Spinal cord (tissue), 10 donors: ENCODE measurements around the gene APEX2. TPM values are rescaled to one million over a fixed set of nuclear protein-coding genes. Genes with fewer than 3 reads are reported as not detected.
"Not testable (repeated sequence)": the region's sequence is repeated elsewhere in the genome, so short reads cannot be mapped to it uniquely, and the experiment has no call there.

Experiments
- DNase-seq, 6 donors: peaks; one replicate each; pipeline versions ENCODE4 v3.0.0 to v3.0.0-alpha.2; 2013 to 2015; ENCODE audit warnings: low spot score in 6 of 6, low read depth in 4 of 6
- H3K27ac ChIP-seq: one replicate; pipeline ENCODE4 v1.5.1; 2013; ENCODE audit warnings: low read depth, low read length, control low read depth
- H3K27me3 ChIP-seq: one replicate; pipeline ENCODE4 v1.6.1; 2013; ENCODE audit warnings: low read length; ENCODE audit not compliant: control insufficient read depth, insufficient read depth
- H3K36me3 ChIP-seq: one replicate; pipeline ENCODE4 v1.6.1; 2013; ENCODE audit warnings: low read length; ENCODE audit not compliant: control insufficient read depth, insufficient read depth
- H3K4me1 ChIP-seq: one replicate; pipeline ENCODE4 v1.6.1; 2013; ENCODE audit warnings: low read length; ENCODE audit not compliant: control insufficient read depth, insufficient read depth
- H3K4me3 ChIP-seq: one replicate; pipeline ENCODE4 v1.5.1; 2013; ENCODE audit warnings: low read depth, low read length, control low read depth
- H3K9me3 ChIP-seq: one replicate; pipeline ENCODE4 v1.6.1; 2013; ENCODE audit warnings: low read length; ENCODE audit not compliant: control insufficient read depth, insufficient read depth
- whole genome bisulfite sequencing: methylation state at CpG from one replicate; pipeline ENCODE4 v1.1.5; 2013; ENCODE audit warnings: missing lambda C conversion rate; ENCODE audit not compliant: insufficient coverage; 5-methylcytosine and 5-hydroxymethylcytosine counted together
- polyA plus RNA-seq, 2 donors: library from polyadenylated mRNA; unstranded; fragments of 120-200 nt; gene quantifications; one replicate each; pipeline ENCODE4 v1.2.1, GENCODE V29; 2013; ENCODE audit not compliant: insufficient read length in 2 of 2
- total RNA-seq, 2 donors: library from RNA; depleted of rRNA in 1 of 2; stranded (reverse); fragments of 120-200 nt in 1 of 2; fragments of >200 nt in 1 of 2; gene quantifications; one replicate each; pipeline versions ENCODE4 v1.2.3 to v1.2.4, GENCODE V29; 2013 to 2014
- donor health status: healthy.

APEX2 gene
- total and polyA plus RNA-seq, 4 donors, result 3.5 to 10.8 (median 6.8) TPM

DNA sequence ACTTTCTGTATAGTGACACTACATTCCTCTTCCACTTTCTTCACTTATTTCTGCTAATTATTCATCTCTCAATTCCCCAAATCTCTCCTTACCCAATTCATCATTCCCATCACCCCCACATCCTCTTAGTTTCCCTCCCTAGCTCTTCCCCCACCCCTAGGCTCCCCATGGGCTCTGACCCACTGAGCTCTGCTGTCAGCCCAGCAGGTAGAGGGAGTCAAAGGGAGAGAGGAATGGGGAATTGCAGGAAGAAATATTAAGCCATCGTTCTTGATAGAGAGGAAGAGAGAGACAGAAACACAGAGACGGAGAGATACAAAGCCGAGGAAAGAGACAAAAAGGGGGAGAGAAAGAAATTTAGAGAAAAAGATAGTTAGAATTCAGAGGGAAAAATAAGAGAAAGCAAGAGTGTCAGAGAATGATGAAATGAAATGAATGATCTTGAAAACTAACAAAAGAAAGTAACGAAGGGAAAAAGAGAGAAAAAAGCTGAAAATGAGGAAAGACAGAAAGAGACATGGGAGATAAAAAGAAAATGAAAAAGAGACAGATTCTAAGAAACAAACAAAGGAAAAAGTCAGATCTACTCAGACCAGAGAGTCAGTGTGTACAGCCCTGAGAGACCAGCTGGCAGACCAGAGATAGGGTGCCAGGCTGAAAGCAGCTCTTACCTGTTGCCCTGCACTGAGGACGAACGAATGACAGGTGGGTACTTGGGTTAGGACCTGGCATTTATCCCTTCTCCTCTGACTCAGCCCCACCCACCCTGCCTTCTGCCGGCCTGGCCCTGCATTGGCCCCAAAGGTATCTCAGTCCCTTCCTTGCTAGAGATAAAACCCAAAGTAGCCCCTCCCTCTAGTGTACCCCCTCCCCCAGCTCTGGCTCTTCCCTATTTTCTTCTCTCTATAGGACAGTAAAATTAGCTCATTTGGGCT lies 30.4 kb downstream of the APEX2 start, which contains the start of gene ALAS2:
ALAS2 (minus strand) TSS at position 707 of the 935 bp plus-strand sequence. CDS start 4,977 bp downstream, outside the sequence.
- no peaks in the 10 kb centered on the region for H3K9me3 ChIP-seq
- H3K27me3 ChIP-seq, result no peaks in the 10 kb centered on the region
- no peaks in the 10 kb centered on the region for H3K36me3 ChIP-seq
- H3K4me1 ChIP-seq, result no peaks in the 10 kb centered on the region
- WGBS, result 56% methylated on average over 5 of the region's 7 CpGs
- H3K4me3 ChIP-seq, result no peak within 1 kb of the TSS
- no peak for DNase-seq
- H3K27ac ChIP-seq, result no peak within 1 kb of the TSS

DNA sequence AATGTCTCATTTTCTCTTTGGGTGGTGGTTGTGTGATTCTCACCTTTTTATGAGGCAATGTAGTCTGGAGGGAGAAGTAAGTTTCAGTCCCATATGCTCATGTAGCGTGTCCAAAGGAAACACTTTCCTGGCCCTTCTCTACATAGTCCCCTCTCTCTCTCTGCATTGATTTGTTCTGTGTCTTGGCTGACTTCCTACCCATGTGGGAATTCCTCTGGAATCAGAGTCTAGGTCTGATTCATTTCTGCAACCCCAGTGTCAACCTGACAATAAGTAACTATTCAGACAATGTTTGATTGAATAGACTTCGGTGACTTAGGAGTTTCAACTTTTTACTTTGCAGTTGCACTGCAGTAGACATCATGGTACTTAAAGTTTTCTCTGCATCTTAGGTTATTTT lies 33.3 kb downstream of the APEX2 start:
- WGBS, result no CpG with 5 or more reads among the region's 2 CpGs
- Histone ChIP-seq H3K4me1 (no peaks in the 10 kb centered on the region), H3K27me3 (no peaks in the 10 kb centered on the region), H3K36me3 (no peaks in the 10 kb centered on the region), H3K4me3 (no peak overlapping the region), H3K27ac (no peak overlapping the region), H3K9me3 (no peaks in the 10 kb centered on the region)
- no peak for DNase-seq

DNA sequence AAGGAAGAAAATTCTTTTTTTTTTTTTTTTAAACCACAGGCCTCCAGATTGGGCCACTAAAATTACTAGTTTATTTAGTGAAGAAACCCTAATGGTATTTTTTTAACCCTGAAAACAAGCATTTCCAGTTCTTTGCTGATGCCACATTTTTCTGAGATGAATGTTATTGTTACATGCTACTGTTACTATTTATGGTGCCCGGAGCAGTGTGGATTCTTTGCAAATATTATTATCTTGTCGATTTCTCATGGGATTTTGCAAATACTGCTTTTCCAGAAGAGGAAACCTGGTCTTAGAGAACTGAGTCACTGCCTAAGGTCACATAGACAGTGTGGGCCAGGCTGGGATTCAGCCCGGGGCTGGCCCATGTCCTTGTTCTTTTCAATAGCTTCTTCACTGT lies 39.3 kb downstream of the APEX2 start:
- Histone ChIP-seq H3K4me1 (no peaks in the 10 kb centered on the region), H3K4me3 (no peak overlapping the region), H3K27me3 (no peaks in the 10 kb centered on the region), H3K9me3 (no peaks in the 10 kb centered on the region), H3K36me3 (no peaks in the 10 kb centered on the region), H3K27ac (no peak overlapping the region)
- DNase-seq, result no peak
- 50% methylated on average over 2 of the region's 3 CpGs for WGBS

- no peaks in the 10 kb centered on the region for H3K4me1 ChIP-seq
- H3K9me3 ChIP-seq, result no peaks in the 10 kb centered on the region
- H3K36me3 ChIP-seq, result no peaks in the 10 kb centered on the region
- no peak for DNase-seq
- 100% methylated on average over 2 of the region's 6 CpGs for WGBS
- H3K4me3 ChIP-seq, result no peak overlapping the region
- H3K27ac ChIP-seq, result no peak overlapping the region
- no peaks in the 10 kb centered on the region for H3K27me3 ChIP-seq
These were observed 41.4 kb downstream of the APEX2 start for GRCh38 chrX:55041514-55041913.

DNA sequence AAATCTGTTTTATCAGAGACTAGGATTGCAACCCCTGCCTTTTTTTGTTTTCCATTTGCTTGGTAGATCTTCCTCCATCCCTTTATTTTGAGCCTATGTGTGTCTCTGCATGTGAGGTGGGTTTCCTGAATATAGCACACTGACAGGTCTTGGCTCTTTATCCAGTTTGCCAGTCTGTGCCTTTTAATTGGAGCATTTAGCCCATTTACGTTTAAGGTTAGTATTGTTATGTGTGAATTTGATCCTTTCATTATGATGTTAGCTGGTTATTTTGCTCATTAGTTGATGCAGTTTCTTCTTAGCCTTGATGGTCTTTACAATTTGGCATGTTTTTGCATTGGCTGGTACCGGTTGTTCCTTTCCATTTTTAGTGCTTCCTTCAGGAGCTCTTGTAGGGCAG lies 50.4 kb downstream of the APEX2 start:
- DNase-seq, H3K9me3 ChIP-seq, H3K4me1 ChIP-seq, H3K36me3 ChIP-seq, H3K27me3 ChIP-seq, H3K27ac ChIP-seq, H3K4me3 ChIP-seq: not testable (repeated sequence)
- WGBS, result 100% methylated on average over 1 of the region's 2 CpGs

- WGBS, result no CpG with 5 or more reads among the region's 7 CpGs
- H3K4me3 ChIP-seq, result peak overlapping the region; percentile 9
- H3K4me1 ChIP-seq, result no peaks in the 10 kb centered on the region
- peak in 4 of 6 donors; percentile 0 to 75 (median 26) for DNase-seq
- H3K27me3 ChIP-seq, result no peaks in the 10 kb centered on the region
- no peak overlapping the region for H3K27ac ChIP-seq
- H3K36me3 ChIP-seq, result no peaks in the 10 kb centered on the region
- no peaks in the 10 kb centered on the region for H3K9me3 ChIP-seq
These were observed 56.9 kb downstream of the APEX2 start for GRCh38 chrX:55056820-55057674.

GRCh38 chrX:55057675-55058249 lies 57.6 kb downstream of the APEX2 start:
- no CpG with 5 or more reads among the region's 5 CpGs for WGBS
- Histone ChIP-seq H3K9me3 (no peaks in the 10 kb centered on the region), H3K36me3 (no peaks in the 10 kb centered on the region), H3K4me1 (no peaks in the 10 kb centered on the region), H3K4me3 (peak overlapping the region; percentile 9), H3K27ac (no peak overlapping the region), H3K27me3 (no peaks in the 10 kb centered on the region)
- peak in 5 of 6 donors; percentile 11 to 85 (median 25) for DNase-seq

Other genes starting within 250 kb of the APEX2 start
- gene ITIH6, start 202.1 kb upstream of the APEX2 start, total RNA-seq, result under 1 TPM; 0.10 to 0.22 TPM
- under 1 TPM in 1 of 2 donors, not detected in 1; 0.09 TPM for gene ITIH6, start 202.1 kb upstream of the APEX2 start, polyA plus RNA-seq
- 100 to 1,000 TPM; 370 to 725 TPM for gene MAGED2, start 192.6 kb upstream of the APEX2 start, total RNA-seq
- 100 to 1,000 TPM; 466 to 515 TPM for gene MAGED2, start 192.6 kb upstream of the APEX2 start, polyA plus RNA-seq
- 100 to 1,000 TPM in 1 of 2 donors, 10 to 100 TPM in 1; 99.2 to 133 TPM for gene TRO, start 79.5 kb upstream of the APEX2 start, total RNA-seq
- gene TRO, start 79.5 kb upstream of the APEX2 start, polyA plus RNA-seq, result 100 to 1,000 TPM; 194 to 221 TPM
- under 1 TPM; 0.20 to 0.39 TPM for gene PFKFB1, start 6.2 kb upstream of the APEX2 start, total RNA-seq
- 1 to 10 TPM in 1 of 2 donors, under 1 TPM in 1; 0.87 to 1.1 TPM for gene PFKFB1, start 6.2 kb upstream of the APEX2 start, polyA plus RNA-seq
- 100 to 1,000 TPM in 1 of 2 donors, 10 to 100 TPM in 1; 49.0 to 188 TPM for gene ALAS2, start 30.6 kb downstream of the APEX2 start, total RNA-seq
- gene ALAS2, start 30.6 kb downstream of the APEX2 start, polyA plus RNA-seq, result 10 to 100 TPM; 11.0 to 11.6 TPM
- under 1 TPM; 0.33 to 0.99 TPM for gene PAGE2B, start 74.7 kb downstream of the APEX2 start, total RNA-seq
- gene PAGE2B, start 74.7 kb downstream of the APEX2 start, polyA plus RNA-seq, result not detected
- gene PAGE2, start 88.7 kb downstream of the APEX2 start, total RNA-seq, result not detected
- not detected for gene PAGE2, start 88.7 kb downstream of the APEX2 start, polyA plus RNA-seq
- gene PAGE5, start 220.0 kb downstream of the APEX2 start, total RNA-seq, result not detected
- not detected for gene PAGE5, start 220.0 kb downstream of the APEX2 start, polyA plus RNA-seq